Skin of body (tissue), 2 donors: ENCODE results near the gene TCP10L. TPM values are rescaled to one million over a fixed set of nuclear protein-coding genes. Genes with fewer than 3 reads are reported as not detected.
"Not testable (repeated sequence)": the region's sequence is repeated elsewhere in the genome, so short reads cannot be mapped to it uniquely, and the experiment has no call there.

Experiments
- DNase-seq: peaks from one replicate; lab custom pipeline; 2025; lab: John Stamatoyannopoulos, UW
- total RNA-seq: library from RNA; depleted of rRNA; stranded (reverse); fragments of >200 nt; gene quantifications from one replicate; pipeline ENCODE4 v1.2.3, GENCODE V29; 2014

Gene TCP10L, protein sequence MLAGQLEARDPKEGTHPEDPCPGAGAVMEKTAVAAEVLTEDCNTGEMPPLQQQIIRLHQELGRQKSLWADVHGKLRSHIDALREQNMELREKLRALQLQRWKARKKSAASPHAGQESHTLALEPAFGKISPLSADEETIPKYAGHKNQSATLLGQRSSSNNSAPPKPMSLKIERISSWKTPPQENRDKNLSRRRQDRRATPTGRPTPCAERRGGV
- 0.79 TPM for total RNA-seq

DNA sequence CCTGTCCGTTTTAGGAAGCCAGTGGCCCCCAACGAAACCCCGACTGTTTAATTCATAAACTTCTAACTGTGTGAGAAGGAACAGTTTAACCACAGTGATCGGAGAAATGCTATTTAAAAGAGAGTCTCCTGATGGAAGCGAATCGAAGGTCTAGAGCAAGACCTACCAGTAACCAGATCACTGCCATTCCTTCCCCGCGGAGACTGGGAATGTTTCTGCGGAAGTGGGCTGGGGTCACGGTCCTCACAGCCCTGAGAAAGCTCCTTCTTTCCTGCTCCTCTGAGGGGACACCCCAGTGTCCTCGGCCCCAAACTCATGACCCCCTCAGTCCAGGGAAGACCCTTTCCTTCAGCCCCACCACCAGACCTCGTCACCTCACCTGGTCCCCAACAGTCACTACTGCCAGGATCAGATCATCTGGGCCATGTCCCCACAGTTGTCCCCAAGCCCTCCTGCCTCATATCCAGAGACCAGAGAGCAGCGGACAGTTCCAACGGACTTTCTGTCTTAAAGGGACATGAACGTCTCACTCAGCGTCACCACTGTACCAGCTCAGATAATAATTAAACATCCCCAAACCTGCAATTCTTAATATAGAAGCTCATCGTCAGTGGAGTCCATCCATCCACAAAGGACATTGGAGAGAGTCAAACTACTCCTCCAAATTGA, at the start of gene TCP10L:
Gene TCP10L, minus strand, starts transcription at position 482 of the 669 bp plus-strand sequence. CDS start 1,219 bp downstream, outside the sequence.
- DNase-seq, result no peak

DNA sequence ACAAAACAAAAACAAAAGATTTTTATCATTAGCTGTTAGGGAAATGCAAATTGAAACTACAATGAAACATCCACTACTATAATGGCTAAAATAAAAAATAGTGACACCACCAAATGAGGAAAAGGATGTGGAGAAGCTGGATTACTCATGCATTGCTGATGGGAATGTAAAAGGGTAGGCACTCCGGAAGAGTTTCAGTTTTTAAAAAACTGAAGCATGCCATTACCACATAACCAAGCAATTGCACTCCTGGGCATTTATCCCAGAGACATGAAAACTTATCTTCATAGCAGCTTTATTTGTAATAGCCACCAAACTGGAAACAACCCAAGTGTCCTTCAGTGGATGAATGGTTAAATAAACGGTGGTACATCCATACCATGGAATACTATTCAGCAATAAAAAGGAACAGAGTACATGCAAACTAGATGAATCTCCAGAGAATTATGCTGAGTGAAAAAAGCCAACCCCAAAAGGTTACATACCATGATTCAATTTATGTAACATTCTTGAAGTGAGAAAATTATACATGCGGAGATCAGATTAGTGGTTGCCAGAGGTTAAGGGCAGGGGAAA, 41.4 kb upstream of the TCP10L start:
- DNase-seq, result no peak

DNA sequence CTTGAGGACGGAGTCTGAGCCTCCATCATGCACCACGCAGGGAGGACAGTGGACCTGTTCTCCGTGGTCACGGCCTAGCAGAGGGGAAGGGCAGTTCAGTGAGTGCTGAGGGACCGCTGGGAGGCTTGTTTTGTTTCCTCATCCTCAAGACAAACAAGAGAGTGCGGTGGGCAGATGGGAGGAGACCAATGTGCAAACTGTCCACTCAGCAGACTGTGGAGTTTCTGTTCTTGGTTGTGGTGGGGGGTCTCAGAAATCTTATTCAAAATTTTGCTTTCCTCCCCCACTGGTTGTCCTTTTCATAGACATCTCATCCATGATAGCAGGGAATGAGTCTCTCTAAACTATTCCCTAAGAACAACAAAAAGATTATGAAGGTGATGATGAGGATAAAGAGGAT, 32.9 kb upstream of the TCP10L start:
- DNase-seq, result not testable (repeated sequence)

DNA sequence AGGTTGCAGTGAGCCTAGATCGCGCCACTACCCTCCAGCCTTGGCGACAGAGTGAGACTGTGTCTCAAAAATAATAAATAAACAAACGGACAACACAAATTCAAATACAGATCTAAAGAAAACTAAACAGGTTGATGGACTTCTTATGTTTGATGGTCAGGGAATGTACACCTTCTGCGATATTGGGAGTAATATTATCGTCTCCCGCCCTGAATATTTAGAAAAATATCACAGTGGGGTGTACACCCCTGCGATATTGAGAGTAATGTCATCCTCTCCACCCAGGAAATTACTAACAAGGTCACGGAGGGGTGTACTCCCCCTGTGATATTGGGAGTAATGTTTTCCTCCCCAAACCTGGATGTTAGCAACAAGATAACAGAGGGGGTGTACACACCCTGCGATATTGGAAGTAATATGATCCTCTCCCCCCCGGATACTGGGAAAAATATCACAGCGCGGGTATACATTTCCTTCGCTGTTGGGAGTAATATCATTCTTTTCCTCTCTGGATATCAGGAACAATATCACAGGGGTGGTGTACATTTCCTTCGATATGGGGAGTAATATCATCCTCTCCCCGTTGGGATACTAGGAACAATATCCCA, 28.2 kb upstream of the TCP10L start:
- DNase-seq, result no peak

DNA sequence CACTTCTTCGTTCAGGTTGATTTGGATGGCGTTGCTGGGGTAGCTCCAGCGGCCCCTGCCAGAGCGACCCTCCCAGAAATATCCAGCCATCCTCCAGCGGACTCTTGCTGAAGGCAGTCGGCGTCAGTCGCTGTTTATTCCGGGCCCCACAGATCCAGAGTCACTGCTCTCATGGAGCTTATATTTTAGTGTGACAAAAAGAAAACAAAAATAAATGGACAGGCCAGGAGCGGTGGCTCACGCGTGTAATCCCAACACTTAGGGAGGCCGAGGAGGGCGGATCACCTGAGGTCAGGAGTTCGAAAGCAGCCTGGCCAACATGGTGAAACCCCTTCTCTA, 27.6 kb upstream of the TCP10L start:
- no peak for DNase-seq

DNA sequence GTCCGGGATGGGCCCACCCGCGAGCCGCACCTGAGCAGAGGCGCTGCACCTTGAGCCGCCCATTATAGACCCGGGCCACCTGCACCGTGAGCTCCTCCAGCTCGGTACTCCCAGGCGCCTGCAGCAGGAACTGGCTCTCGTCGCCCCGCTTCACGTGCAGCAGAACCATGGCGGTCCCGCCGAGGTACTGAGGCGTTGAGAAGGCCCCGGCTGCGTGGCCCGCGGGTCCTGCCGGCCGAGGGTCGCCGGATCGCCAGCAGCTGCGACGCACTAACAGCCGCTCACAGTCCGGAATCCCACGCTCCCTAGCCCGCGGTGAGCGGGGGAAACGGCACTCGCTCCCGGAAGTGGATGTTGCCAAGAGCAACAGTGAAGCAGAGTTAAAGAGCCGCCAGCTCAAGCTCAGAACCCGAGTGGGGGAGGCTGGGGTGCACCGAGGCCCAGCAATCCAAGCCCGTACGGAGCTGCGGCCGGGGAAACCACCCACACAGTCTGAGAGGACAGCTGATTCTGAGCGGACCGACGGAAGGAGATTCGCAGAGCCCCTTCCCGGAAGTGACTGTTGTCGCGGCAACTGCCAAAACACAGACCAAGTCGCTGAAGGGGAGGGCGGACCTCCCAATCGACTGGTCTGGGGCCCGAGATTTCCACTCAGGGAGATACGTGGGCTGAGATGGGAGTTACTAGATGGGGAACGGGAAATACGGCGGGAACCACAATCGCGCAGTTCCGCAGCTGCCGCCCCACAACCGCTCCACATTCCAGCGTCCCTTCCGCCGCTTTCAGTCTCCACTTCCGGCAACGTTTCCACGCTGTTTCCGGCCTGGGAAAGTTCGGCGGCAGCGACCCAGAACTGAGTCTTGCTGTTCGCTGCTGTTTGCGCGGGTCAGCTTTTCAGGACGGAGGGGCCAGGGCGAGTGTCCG, 27.0 kb upstream of the TCP10L start, which contains the start of gene CFAP298:
Gene CFAP298, minus strand, starts transcription at position 303 of the 924 bp plus-strand sequence. Its CDS starts 134 bp downstream, at position 169.
- DNase-seq, result peak; percentile 92

DNA sequence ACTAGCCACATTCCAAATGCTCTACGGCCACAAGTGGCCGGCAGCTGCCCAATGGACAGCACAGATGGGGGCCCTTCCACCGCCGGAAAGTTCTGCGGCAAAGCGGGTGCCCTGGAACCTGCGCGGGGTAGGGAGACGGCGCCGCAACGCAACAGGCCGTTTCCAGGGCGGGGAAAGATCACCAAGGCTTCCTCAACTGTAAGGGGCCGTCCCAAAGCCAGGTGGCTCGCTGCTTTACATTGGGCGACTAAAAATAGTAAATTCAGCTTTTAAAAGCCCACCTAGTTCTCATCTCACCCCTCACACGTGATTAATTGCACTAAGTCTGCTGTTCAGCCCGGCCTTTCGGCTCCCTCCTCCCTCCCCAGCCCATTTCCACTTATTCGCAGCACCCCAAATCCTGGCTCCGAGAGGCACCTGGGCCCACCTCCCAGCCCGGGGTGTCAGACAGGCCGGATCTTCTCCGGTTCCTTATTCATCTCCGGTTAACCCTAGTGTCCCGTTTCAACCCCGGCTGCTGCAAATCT, 26.2 kb upstream of the TCP10L start:
- no peak for DNase-seq

DNA sequence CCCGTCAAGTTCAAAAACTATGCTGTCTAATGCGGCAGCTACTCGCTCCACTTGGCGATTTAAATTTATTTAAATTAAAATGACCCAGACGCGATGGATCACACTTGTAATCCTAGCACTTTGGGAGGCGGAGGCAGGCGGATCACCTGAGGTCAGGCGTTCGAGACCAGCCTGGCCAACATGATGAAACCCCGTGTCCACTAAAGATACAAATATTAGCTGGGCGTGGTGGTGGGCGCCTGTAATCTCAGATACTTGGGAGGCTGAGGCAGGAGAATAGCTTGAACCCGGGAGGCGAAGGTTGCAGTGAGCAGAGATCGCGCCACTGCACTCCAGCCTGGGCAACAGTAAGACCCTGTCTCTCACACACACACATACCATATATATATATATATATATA, 25.6 kb upstream of the TCP10L start:
- DNase-seq, result not testable (repeated sequence)

DNA sequence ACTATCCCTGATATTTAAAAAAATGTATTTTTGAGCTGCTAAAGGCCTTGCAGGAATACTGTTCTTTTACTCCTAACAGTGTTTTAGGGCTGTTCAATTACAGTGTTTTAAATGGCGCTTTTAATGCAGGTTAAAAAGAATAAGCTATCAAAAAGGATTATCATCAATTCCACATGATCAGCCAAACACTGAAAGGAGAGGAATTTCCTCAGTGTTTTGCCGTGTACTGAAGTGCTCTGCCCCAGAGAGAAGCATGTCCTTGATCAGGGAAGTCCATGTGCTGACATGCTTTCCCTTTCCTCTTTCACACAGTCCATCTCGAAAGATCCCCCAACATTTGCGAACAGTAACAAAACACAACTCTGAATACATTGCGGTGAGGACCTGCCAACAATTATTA, 23.5 kb upstream of the TCP10L start:
- no peak for DNase-seq

DNA sequence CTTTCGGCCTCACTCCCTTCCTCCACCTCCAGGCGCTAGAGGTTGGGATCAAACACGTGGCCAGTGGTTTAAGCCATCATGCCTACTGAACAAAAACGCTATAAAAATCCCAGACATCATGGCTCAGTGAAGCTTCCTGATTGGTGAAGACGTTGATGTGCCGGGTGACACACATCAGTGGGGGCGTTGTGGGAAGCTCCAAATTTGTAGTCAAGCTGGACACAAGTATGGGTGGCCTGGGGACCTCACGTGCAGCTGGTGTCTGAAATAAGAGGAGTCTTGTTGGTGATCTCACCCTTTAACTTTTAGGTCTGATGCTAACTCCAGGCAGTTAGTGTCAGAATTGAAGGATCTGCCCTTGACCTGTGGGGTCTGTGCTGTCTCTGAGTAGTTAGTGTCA, 20.1 kb upstream of the TCP10L start:
- DNase-seq, result no peak

DNA sequence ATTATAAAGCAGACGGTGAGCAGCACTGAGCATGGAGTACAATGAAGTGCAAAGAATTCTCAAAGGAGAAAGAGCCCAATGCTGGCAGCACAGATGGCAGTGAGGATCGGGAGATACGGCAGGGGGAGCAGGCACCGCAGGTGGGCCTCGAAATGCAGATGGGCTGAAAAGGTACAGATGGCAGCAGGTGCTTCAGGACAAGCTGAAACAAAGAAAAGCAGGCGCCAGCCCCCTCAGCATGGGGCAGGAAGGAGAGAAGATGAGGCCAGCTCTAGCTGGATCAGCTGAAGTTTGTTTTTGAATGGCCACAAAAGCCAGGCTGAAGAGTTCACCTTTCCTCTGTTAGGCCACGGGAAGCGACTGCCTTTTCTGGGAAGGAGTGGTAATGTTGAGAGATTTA, 19.1 kb upstream of the TCP10L start:
- no peak for DNase-seq

DNA sequence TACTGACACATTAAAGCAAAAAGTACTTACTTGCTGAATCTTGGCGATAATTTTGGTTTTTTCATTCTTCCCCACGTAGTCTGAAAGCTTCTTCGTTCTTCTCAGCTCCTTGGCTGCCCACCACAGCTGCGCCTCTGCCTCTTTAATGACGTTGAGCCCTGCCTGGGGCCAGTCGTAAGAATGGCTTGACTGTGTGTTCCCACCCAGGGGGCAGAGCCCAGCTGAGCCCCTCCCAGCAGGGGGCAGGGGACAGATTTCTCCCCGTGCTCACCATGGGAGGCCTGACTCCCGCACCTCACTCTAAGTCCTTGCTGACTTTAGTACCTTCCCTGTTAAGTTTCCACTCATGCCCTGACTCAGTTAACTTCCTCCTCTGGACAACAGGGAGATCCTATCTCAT, 17.8 kb upstream of the TCP10L start:
- no peak for DNase-seq

DNA sequence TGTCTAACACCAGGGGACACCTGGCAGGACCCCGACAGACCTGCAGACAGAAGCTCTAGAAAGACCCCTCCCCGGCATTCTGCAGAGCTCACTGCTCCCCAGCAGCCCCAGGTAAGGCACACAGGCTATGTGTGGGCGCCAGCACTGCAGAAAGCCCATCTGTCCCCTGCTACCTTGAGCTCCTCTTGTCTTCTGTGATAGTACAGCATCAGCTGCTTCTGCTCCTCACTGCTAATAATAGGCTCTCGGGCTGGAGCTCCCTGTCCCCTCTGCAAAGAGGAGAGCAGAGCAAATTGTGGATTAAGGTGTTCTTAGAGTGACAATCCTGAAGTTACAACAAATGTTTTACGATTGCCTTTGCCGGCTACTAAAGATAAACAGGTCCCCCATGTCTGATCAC, 16.8 kb upstream of the TCP10L start:
- DNase-seq, result no peak

DNA sequence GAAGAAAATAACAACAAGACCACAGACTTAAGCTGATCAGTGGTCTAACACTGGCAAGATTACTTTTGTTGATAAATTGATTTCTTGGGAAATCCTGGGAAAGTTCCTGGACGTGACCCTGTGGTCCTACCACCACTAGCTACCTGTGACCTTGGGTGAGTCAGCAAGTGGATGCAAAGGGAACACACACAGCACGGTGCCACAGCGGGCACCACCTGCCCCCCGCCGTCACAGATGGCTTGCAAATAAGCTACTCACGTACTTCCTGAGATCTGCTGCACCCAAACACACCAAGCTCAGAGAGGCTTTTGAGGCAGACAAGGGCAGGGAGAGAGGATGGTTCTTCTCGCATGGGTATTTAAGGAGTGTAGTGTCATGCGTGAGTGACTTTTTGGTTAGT, 14.2 kb upstream of the TCP10L start:
- no peak for DNase-seq

DNA sequence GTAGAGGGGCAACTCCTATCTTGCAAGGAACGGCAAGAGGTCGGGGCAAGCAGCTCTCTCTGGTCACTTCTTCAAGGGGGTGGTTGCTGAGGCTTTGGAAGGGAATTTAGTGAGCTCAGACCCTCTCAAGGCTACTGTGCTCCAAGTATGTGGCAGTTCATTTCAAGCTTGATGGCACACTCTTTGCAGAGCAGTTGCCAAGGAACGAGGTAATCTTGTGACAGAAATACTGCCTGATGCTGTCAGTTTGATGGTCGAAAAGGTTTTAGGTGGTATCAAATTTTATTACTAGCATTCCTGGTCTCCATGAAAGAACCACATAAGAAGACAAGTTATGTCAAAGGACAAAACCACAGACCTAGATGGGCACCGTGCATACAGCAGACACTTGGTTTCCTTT, 13.8 kb upstream of the TCP10L start:
- DNase-seq, result no peak

DNA sequence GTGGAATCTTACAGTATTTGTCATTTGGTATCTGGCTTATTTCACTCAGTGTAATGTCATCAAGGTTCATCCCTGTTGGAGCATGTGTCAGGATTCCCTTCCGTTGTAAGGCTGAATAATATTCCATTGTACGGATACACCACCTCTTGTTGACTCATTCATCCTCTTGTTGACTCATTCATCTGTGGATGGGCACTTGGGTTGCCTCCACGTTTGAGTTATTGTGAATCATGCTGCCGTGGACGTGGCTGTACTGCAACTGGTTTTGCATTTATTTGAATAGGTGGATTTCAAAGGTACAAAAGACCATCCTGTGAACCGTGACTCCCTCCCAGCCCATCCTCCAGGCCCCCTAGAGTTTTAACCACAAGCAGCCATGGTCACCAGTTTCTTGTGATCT, 11.9 kb upstream of the TCP10L start:
- no peak for DNase-seq

DNA sequence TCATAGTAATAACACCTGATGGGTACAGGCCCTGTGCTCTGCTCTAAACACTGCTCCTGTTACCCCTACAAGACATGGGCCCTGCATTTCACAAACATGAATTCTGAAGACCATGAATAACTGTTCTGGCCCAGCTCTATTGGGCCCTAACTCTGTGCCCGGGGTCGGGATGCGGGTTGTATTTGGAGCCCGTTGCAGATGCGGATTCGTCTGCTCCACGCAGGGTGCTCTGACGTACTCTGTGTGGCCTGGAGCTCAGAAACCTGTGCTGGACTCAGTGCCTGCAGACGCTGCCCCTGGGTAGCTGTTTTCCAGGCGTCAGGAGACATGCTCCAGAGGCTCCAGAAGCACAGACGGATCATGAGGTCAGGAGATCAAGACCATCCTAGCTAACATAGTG, 10.1 kb upstream of the TCP10L start:
- no peak for DNase-seq

DNA sequence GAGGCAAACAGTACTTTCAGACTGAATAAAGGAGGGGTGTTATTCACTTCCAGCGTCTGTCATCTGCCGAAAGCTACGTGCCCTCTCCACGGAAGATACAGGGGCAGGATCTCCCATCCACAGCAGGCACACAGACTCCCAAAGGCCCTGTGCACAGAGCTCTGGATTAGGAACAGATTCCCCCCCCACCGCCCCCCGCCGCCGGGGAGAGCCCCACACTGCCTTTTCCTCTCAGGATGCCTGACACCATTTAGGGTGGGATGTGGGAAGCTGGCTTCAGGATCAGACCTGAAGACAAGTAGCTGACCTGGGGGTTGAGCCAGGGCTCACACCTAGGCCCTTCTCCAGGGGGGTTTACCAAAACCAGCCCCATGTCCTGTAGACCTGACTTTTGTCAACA, 8.4 kb upstream of the TCP10L start:
- no peak for DNase-seq

DNA sequence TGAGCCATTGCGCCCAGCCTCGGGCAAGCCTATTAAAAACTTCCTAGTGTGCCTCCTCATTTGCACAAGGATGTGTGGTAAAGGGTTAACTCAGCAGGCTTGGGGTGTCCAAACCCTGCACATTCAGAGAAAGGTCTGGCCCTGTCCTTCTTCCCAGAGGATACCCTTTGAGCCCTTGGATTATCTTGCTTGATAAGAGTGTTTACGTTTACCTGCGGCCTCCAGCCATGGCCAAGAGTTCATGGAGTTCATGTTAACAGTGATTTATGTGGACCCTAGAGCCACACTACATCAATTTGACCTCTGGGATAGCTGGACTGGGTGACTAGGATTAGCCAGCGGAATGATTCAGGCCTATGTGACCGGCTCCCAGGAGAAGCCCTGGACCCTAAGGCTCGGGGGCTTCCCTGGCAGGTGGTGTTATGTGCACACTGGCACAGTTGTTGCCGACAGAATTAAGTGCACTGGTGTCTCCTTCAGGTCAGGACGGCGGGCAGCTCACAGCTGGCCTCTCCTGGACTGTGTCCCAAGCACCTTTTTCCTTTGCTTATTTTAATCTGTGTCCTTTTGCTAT, 7.7 kb upstream of the TCP10L start:
- DNase-seq, result no peak

DNA sequence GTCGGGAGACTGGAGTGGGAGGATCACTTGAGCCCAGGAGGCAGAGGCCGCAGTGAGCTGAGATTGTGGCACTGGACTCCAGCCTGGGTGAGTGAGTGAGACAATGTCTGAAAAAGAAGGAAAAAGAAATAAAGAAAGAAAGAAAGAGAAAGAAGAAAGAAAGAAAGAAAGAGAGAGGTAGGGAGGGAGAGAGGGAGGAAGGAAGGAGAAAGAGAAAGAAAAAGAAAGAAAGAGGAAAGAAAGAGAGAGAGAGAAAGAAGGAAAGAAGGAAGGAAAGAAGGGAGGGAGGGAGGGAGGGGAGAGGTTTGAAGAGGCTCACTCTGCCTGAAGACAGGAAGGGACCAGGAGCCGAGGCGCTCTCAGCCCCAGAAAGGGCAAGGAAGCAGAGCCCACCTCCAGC, 4.8 kb upstream of the TCP10L start:
- DNase-seq, result no peak

DNA sequence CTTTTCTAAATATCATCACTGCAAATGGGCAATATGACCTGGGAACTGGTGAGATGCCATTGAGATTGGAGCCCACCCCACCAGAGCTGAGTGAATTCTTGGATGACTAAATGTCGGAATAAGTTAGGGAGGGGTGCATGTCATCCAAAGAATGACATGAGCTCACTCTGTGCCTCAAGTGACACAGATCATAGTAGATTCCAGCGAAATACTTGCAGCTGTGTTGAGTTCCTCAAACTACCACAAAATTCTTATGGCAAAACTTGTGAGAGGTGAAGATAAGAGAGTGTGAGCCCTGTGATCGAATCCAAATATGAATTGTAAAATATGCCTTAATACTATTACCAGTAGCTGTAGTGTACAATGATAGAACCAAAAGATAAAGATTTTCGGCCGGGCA, 2.3 kb upstream of the TCP10L start:
- no peak for DNase-seq
